Nephron progenitor cell (in vitro differentiated cells): ENCODE data around the gene MIB2.

Source experiments
- DNase-seq: peaks from one replicate; pipeline ENCODE4 v3.0.0; 2021
- H3K27ac Mint-ChIP-seq: 2 replicates; pipeline ENCODE4 v1.8.0; 2021; ENCODE audit warnings: mild to moderate bottlenecking, moderate library complexity, mixed read lengths
- H3K27me3 Mint-ChIP-seq: 2 replicates; pipeline ENCODE4 v1.8.0; 2021; ENCODE audit warnings: mild to moderate bottlenecking, low read depth, mixed read lengths; ENCODE audit not compliant: poor library complexity
- H3K36me3 Mint-ChIP-seq: 2 replicates; pipeline ENCODE4 v1.8.0; 2021; ENCODE audit warnings: low read depth, mixed read lengths
- H3K4me1 Mint-ChIP-seq: 2 replicates; pipeline ENCODE4 v1.8.0; 2021; ENCODE audit warnings: mixed read lengths
- H3K4me3 Mint-ChIP-seq: 2 replicates; pipeline ENCODE4 v1.8.0; 2021; ENCODE audit warnings: mild to moderate bottlenecking, moderate library complexity, mixed read lengths
- H3K9me3 Mint-ChIP-seq: 2 replicates; pipeline ENCODE4 v1.8.0; 2021; ENCODE audit warnings: mild to moderate bottlenecking, moderate library complexity, mixed read lengths
- CTCF ChIP-seq: fragments of 200-600 bp; sonication (generic); IDR thresholded peaks from 2 replicates; pipeline ENCODE4 v1.5.0; 2021; ENCODE audit warnings: antibody characterized with exemption

Gene MIB2

GRCh38 chr1:1613509-1614082, 1.7 kb upstream of the MIB2 start:
- no peak for TF ChIP-seq CTCF
- H3K27me3 Mint-ChIP-seq = peaks cover 4% of the 10 kb centered on the region
- peaks cover 5% of the 10 kb centered on the region for H3K36me3 Mint-ChIP-seq
- H3K27ac Mint-ChIP-seq = no peak overlapping the region
- H3K9me3 Mint-ChIP-seq = no peaks in the 10 kb centered on the region
- H3K4me3 Mint-ChIP-seq = peak overlapping the region; percentile 95
- DNase-seq = no peak
- peaks cover 39% of the 10 kb centered on the region for H3K4me1 Mint-ChIP-seq

DNA sequence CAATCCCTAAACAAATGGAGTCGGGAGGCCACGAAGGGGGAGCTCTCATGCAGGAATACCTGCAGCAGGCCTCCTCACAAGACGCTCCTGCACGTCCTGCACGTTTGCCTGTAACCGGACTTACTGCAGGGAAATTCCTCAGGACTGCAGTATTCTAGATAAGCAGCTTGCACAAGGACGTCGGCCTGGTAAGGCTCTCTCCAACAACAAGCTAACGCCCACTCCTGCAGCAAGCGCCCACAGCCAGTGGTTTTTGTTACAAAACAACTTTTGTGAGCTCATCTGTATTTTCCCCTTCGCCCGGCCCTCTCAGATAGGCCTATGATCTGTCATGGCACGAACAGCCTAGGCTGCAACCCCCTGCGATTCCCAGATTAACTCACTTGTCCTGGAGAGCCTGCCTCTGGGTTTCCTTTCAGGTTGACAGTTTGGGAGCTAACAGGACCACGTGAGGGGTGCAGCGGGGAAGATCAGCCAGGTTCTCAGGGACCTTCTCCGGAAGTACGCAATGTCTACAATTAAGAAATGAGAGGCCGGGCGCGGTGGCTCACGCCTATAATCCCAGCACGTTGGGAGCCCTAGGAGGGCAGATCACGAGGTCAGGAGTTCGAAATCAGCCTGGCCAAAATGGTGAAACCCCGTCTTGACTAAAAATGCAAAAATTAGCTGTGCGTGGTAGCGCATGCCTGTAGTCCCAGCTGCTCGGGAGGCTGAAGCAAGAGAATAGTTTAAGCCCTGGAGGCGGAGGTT, 921 bp upstream of the MIB2 start:
- H3K27me3 Mint-ChIP-seq = peaks cover 4% of the 10 kb centered on the region
- peak overlapping the region; percentile 95 for H3K4me3 Mint-ChIP-seq
- no peak for TF ChIP-seq CTCF
- DNase-seq = peak; percentile 12
- peaks cover 5% of the 10 kb centered on the region for H3K36me3 Mint-ChIP-seq
- H3K27ac Mint-ChIP-seq = peak overlapping the region; percentile 93
- H3K9me3 Mint-ChIP-seq = no peaks in the 10 kb centered on the region
- peaks cover 39% of the 10 kb centered on the region for H3K4me1 Mint-ChIP-seq

- Mint-ChIP-seq H3K27me3 (peaks cover 4% of the 10 kb centered on the region), H3K4me3 (peak overlapping the region; percentile 95), H3K4me1 (peaks cover 39% of the 10 kb centered on the region), H3K27ac (peak overlapping the region; percentile 93), H3K36me3 (peaks cover 5% of the 10 kb centered on the region), H3K9me3 (no peaks in the 10 kb centered on the region)
- DNase-seq = no peak
- TF ChIP-seq CTCF = no peak
These were observed 395 bp upstream of the MIB2 start for GRCh38 chr1:1614954-1615255.

DNA sequence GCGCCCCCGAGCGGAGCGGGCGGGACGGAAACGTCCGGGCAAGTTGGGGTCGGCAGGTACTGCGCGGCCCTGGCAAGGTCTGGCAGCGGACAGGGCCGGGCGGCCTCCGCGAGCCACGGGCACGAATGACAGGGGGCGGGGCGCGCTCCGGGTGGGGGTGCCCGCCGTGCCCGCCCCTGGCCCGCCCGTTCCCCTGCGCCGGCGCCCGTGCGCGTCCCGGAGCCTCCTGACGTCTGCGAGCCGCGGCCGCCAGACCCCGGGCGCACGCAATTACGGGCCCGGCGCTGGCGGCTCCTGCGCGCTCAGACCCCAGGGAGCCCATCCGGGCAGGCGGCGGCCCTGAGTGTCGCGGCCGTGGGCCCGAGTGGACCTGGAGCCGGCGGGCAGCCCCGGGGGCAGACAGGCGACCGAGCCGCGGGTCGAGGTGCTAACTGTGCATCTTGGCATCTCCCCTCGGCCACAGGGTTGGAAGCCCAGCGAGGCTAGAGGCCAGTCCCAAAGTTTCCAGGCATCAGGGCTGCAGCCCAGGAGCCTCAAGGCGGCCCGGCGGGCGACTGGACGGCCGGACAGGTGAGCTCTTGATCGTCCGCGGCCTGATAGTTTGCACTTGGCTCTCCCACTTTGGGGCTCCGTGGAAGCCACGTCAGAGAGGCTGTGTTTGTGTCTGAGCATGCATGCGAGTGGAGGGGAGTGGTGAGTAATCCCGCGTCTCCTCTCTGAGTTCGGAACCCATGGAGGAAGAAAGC, 918 bp downstream of the MIB2 start:
- DNase-seq = peak; percentile 70
- peaks cover 32% of the 10 kb centered on the region for H3K4me1 Mint-ChIP-seq
- peak overlapping the region; percentile 83 for H3K4me3 Mint-ChIP-seq
- H3K27ac Mint-ChIP-seq = no peak overlapping the region
- no peaks in the 10 kb centered on the region for H3K27me3 Mint-ChIP-seq
- H3K9me3 Mint-ChIP-seq = no peaks in the 10 kb centered on the region
- H3K36me3 Mint-ChIP-seq = peaks cover 5% of the 10 kb centered on the region
- no peak for TF ChIP-seq CTCF

DNA sequence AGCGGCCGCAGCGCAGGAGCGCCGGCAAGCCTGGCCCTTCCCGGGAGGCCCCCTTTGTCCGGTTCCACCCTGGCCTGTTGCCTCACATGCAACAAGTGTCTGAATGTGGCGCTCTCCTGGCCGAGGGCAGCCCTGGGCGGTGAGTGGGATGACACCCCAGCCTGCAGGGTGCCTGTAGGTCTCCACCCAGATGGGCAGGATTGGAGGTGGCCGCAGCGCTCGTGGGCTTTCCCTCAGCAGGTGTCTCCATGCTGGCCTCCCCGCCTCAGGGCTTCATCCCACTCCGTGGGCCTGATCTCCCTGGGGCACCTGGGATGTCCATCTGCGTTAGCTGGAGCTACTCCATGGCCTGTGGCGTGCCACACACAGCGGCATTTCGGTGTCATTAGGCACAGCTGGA, 1.5 kb downstream of the MIB2 start:
- Mint-ChIP-seq H3K36me3 (peaks cover 5% of the 10 kb centered on the region), H3K27me3 (no peaks in the 10 kb centered on the region), H3K27ac (no peak overlapping the region), H3K4me3 (peak overlapping the region; percentile 83), H3K4me1 (peaks cover 31% of the 10 kb centered on the region), H3K9me3 (no peaks in the 10 kb centered on the region)
- no peak for TF ChIP-seq CTCF
- DNase-seq = peak; percentile 9
